HG03196 (cell line): ENCODE data around the gene DDHD1.
"Not testable (repeated sequence)": the region's sequence is repeated elsewhere in the genome, so short reads cannot be mapped to it uniquely, and the experiment has no call there.

ENCODE experiments used
- ATAC-seq: cut with Tn5 transposase; IDR thresholded peaks from one replicate; pipeline ENCODE4 v1.9.1; 2021; ENCODE audit not compliant: unreplicated experiment

The DDHD1 gene

DNA sequence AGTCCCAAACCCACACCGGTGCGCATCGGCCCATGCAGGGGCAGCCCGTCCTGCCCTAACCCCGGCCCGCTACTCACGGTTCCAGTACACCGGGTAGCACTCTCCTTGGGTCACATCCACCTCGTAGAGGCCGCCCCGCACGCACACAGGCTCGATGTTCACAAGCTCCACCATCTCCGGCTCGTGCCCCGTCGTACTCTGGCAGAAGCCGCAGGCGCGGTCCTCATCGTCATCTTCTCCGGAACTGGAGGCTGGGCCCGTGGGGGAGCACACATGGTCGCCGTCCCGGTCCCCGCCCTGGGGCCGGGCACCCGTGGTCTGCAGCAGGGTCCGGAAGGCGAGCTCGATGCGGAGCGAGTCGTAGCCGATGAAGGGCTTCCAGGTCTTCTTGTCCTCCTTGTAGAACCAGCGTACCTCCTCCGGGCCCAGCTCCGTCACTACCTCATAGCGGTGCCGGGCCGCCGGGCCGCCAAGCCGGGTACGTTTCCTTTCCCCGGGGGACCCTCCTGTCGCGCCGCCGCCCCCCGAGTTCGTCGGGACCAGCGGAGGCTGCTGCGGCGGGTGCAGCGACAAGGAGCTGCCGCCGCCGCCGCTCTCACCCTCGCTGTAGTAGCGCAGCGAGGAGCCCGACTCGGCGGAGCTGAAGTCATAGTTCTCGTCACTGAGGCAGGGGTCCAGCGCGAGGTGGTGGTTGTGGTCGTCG, 788 bp downstream of the DDHD1 start:
- peak; percentile 22 for ATAC-seq

- ATAC-seq: no peak
These were observed 1.5 kb downstream of the DDHD1 start for GRCh38 chr14:53151523-53152183.

- no peak for ATAC-seq
These were observed 3.3 kb downstream of the DDHD1 start for GRCh38 chr14:53149668-53150316.

DNA sequence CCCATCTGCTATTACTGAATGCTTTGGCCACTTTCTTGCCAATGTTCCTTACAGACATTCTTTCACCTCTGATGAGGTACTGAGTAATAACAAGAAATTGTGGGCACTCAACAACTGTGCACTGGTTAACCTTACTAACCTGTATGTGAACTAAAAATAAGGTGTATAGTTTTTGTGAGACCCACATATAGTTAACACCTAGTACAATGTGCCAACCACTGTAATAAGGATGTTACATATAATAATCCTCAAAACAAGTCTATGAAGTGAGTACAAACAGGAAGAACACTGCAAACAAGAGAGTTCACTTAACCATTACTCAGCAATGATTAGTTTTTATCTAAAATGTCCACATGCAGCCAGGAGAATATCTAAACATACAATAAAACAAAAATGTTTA, 4.5 kb downstream of the DDHD1 start:
- no peak for ATAC-seq

- ATAC-seq: no peak
These were observed 5.2 kb downstream of the DDHD1 start for GRCh38 chr14:53147893-53148292.

DNA sequence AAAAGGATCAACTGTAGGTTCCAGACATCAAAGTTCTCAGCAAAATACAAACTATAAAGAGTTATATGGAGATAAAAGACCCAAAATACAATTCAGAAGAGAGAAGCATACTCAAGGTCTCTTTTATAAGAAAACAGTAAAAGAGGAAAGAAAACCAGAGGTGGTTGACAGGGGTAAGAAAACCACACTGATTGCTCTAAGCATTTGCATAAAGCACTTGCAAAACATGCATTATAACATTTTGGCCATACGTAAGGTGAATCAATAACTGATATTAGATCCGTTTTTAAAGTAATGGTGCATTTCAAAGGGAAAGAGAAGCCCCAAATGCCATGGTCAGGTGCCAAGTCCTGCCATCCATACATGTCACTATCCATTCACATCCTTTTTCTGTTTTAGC, 5.9 kb downstream of the DDHD1 start:
- ATAC-seq: peak; percentile 34

DNA sequence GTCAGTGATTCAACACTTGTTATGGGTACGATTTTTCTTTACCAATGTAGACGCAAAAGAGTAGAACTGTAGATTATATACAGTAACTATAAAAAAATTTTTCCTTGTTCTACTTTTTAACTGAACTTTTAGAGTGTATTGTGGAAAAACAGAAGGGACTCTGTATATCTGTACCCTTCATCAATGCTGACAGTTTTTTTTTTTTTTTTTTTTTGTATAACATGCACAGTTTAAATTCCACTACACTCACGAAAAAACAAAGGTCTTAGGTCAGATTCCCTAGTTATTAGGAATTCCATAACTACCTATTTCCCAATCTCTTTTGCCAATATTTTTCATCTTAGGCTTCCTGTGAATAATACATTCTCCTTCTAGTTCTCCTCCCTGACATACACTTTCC, 6.4 kb downstream of the DDHD1 start:
- no peak for ATAC-seq

DNA sequence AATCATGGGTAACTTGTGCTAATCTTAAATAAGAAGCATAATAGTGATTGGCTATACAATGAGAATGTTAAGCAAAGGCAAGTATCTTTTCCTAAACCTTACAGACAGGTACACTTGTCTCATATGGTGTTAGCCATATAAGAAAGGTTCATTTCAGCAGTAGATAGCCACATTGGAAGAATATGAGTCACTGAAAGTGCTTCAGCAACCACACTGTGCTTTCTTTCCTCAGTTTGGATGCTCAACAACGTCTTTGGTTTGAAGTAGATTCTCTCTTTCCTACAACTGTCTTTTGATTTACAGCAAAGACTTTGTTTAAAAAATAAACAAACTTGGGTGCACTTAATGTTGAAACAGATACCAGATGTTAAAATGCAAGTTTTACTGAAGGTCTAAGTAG, 8.9 kb downstream of the DDHD1 start:
- ATAC-seq: peak; percentile 62

- no peak for ATAC-seq
These were observed 12.5 kb downstream of the DDHD1 start for GRCh38 chr14:53140585-53140984.

- ATAC-seq: no peak
These were observed 15.4 kb downstream of the DDHD1 start for GRCh38 chr14:53137568-53138203.

DNA sequence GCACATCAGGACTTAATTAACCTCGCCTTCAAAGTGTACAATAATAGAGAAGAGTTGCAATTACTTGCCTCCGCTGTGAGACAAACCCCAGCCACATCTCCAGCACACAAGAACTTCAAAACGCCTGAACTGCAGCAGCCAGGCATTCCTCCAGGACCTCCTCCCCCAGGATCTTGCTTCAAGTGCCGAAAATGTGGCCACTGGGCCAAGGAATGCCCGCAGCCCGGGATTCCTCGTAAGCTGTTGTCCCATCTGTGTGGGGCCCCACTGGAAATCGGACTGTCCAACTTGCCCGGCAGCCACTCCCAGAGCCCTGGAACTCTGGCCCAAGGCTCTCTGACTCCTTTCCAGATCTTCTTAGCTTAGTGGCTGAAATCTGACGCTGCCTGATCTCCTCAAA, 22.6 kb downstream of the DDHD1 start:
- ATAC-seq: not testable (repeated sequence)

GRCh38 chr14:53128303-53129028, 24.7 kb downstream of the DDHD1 start:
- ATAC-seq: no peak

DNA sequence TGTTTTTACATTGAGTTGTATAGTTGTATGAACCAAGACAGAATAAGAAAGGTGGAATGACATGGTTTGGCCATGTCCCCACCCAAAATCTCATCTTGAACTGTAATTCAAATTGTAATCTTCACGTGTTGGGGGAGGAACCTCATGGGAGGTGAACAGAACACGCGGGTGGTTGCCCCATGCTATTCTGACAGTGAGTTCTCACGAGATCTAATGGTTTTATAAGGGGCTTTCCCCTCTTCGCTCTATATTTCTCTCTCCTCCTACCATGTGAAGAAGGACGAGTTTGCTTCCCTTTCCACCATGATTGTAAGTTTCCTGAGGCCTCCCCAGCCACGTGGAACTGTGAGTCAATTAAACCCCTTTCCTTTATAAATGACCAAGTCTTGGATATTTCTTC, 25.3 kb downstream of the DDHD1 start:
- no peak for ATAC-seq

DNA sequence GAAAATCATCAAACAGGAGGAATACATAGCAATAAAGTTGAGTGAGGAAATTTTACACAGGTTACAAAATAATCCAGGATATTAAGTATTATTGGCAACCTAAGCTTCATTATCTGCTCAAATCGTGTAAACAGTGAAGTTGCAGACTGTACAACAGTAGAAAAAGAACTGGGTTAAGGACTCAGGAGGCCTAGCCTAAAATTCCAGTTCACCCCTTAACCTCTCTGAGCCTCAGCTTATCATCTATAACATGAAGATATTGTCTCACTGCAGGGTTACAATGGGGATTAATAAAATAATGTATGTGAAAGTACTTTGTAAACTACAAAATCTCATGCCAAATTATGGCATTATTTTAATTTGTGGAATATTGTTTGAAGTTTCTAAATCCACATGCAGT, 26.0 kb downstream of the DDHD1 start:
- ATAC-seq: no peak

DNA sequence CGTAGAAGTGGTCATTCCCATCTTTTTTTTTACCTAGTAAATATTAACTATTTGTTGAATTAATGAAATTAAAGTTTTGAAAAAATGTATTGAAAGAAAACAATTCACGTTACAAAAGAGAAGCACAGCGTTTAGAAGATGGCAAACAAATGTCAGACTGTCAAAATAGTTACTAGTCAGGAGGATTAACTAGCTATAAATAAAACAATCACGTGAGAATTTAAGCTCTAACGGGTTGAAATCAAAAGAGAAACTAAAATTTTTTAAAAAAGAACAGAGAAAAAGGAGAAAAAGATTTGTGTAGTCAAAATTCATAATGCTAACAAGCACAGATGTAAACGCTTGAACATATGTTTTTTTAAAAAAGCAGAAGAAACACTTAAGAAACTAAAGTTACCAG, 26.4 kb downstream of the DDHD1 start:
- ATAC-seq: no peak

- ATAC-seq: no peak
These were observed 28.3 kb downstream of the DDHD1 start for GRCh38 chr14:53124786-53125185.

DNA sequence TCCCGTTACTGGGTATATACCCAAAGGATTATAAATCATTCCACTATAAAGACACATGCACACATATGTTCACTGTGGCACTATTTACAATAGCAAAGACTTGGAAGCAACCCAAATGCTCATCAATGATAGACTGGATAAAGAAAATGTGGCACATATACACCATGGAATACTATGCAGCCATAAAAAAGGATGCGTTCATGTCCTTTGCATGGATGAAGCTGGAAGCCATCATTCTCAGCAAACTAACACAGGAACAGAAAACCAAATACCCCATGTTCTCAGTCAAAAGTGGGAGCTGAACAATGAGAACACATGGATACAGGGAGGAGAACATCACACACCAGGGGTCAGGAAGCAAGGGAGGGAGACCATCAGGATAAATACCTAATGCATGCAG, 31.7 kb downstream of the DDHD1 start:
- not testable (repeated sequence) for ATAC-seq

DNA sequence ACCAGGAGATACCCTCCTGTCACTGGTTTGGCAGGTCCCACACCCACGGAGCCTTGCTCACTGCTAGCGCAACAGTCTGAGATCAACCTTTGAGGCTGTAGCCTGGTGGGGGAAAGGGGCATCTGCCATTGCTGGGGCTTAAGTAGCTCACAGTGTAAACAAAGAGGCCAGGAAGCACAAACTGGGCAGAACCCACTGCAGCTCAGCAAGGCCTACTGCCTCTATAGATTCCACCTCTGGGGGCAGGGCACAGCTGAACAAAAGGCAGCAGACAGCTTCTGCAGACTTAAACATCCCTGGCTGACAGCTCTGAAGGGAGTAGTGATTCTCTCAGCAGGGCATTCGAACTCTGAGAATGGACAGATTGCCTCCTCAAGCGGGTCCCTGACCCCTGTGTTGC, 35.6 kb downstream of the DDHD1 start:
- not testable (repeated sequence) for ATAC-seq

DNA sequence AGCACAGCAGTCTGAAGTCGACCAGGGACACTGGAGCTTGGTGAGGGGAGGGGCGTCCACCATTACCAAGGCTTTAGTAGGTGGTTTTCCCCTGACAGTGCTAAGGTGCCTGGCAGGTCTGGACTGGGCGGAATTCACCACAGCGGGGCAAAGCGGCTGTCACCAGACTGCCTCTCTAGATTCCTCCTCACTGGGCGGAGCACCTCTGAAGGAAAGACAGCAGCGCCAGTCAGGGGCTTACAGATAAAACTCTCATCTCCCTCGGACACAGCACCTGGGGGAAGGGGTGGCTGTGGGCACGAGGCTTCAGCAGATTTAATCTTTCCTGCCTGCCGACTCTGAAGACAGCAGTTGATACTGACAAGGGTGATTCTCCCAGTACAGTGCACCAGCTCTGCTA, 39.1 kb downstream of the DDHD1 start:
- no peak for ATAC-seq

DNA sequence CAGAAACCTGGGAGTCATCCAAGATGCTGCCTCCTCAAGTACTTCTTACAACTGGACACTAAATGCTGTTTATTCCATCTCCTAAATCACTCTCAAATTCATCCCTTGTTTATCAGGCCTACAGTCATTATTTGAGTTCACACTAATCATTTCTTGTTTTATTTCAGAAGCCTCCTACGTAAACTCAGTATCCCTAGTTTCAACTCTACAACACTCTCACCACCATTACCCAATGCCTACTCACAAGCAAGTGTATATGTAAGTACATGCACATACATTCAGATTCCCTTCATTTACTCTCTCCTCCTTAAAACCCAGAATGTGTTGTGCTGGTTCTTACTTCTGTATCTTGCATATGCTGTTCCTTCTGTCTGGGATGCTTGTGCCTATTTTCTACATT, 43.0 kb downstream of the DDHD1 start:
- no peak for ATAC-seq
